NCI-H345 treated with DMSO at 0.1 percent for 48 hours (cell line): ENCODE data around the gene POR.

Source experiments
- DNase-seq: peaks from one replicate; lab custom pipeline; 2025; ENCODE audit not compliant: unreplicated experiment; lab: John Stamatoyannopoulos, UW

POR gene

DNA sequence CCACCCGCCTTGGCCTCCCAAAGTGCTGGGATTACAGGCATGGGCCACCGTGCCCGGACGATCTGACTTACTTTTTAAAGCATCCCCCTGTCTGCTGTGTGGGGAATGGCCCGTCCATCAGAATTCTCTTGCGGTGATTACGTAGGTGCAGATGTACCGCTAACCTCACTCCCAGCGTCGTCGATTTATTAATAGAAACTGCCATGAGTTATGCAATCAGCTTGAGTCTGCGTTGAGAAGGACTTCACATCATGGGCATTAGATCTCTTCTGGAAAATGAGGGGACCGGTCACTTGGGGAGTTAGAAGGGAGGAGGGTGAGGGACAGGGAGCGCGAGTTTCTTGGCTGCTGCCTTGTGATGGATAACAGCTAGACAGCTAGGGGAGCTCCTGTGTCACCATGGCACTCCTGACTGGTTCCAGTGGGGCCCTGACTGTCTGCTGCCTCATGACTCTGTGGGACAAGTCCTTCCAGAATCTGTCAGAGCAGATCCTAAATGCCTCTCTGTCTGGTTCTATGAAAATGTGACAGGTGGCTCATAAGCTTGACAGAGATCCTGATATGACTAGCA lies 35.2 kb downstream of the POR start:
- no peak for DNase-seq

DNA sequence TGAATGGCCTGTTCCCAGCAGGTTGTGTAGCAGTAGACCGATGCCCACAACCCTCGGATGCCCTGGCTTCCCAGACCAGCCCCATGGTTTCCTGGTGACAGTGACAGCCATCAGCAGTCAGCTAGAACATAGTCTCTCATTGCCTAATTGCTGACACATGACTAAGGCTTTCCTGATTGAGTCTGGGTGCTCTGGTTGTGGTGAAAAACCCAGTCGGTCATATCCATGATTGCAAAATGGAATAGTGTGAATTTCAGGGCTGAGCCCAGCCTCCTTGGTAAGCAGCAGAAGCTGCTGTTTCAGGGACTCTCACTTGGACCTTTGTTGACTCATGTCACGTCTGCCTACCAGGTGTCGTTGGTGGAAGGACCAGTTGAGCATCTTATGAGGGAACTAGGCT lies 36.6 kb downstream of the POR start:
- DNase-seq, result no peak

DNA sequence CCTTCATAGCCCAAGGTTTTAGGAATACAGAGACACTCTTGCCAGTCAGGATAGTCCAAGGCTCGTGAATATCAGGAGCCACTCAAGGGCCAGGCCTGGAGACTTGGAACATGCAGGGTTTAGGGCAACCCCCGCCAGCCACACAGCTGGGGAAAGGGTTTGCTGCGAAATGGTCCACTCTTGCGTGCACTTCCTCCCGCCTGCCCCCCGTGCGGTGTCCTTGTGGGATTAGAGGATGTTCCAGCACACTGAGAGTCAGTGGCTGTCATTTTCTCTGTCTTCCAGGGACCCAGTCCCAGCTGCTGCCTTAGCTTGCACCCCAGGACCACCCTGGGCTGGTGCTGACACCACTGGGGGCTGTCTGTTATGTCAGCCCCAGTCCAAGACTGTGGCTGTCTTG lies 38.5 kb downstream of the POR start:
- no peak for DNase-seq

DNA sequence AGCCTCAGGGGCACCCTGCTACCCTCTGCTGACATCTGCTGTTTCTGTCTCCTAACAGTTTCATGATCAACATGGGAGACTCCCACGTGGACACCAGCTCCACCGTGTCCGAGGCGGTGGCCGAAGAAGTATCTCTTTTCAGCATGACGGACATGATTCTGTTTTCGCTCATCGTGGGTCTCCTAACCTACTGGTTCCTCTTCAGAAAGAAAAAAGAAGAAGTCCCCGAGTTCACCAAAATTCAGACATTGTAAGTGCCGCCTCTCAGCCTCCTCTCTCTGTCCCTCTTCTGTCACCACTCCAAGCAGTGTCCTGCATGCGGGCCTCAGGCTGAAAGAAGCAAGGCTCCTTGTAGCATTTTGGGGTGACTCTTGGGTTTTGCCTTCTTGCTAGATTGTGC lies 39.0 kb downstream of the POR start:
- no peak for DNase-seq

DNA sequence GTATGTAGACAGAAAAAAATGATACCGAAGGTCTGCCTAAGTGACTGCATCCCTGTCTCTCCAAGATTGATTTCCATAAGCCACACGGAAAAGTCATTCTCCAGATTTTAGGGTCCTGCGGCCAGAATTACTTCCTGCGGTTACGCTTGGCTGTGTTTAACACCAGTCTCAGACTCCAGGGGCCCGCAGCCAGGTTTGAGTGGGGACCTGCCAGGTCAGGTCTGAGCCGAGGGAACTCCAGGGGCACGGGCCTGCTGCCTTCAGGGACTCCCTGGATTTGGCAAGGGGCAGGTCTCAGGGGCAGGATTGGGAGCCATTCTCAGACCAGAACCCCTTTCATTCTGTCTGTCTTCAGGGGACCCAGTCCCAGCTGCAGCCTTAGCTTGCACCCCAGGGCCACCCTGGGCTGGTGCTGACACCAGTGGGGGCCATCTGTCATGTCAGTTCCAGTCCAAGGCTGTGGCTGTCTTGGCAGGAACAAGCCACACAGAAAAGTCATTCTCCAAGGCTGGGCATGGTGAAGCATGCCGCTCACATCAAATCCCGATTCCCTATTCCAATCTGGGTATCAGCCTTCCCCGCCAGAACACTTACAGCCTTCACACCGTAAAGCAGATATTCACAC lies 40.5 kb downstream of the POR start:
- no peak for DNase-seq

DNA sequence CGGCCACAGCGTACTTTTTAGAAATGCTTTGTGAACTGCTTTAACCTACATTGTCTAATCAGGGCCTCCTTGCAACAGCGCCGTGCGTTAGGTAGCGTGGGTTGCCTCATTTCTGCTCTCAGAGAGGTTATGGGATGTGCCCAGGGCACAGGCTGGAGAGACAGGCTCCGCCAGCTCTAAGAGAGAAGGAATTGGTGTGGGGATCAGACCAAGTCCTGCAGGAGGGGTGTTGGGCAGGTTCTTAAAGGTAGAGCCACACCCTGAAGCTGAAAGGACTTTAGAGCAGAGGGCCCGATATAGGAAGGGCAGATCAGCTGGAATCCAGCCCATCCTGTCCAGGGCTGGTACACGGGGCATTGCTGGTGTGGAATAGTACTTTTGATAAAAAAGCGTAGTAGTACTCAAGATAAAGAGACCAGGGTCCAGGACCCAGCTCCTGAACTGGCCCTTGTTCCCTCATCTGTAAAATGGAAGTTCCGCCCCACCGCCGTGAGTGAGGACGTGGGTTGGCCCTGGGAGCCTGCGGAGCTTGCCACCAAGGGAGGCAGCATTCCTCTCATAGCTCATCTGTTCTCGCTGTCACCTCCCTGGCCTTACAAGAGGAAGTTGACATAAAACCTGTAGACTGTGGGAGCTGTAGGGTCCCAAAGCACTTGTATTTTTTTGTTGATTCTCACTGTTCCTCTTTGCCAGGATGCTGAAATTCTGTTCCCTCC lies 42.2 kb downstream of the POR start:
- DNase-seq, result no peak

DNA sequence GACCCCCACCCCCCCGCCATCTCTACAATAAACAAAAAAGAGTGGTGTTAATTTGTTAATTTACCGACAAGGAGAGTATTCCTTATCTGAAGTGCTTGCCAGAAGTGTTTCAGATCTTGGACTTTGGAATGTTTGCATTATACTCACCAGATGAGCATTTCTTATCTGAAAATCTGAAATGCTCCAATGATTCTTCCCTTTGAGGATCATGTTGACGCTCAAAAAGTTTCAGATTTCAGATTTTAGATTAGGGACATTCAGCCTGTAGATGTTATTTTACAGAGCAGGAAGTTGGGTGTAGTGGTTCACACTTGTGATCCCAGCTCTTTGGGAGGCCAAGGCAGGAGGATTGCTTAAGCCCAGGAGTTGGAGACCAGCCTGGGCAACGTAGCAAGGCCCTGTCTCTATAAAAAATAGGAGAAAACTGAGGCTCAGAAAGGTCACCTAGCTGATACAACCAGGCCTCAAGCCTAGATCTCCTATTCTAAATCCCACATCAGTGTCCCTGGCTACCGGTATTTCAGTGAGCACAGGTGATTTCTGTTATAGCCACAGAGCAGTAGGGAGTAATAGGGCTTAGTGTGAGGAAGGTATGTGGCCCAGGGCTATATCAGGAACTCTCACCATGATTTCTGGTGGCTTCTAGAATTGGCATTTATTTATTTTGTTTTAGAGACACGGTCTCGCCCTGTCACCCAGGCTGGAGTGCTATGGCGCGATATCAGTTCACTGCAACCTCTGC lies 44.0 kb downstream of the POR start:
- DNase-seq, result no peak

DNA sequence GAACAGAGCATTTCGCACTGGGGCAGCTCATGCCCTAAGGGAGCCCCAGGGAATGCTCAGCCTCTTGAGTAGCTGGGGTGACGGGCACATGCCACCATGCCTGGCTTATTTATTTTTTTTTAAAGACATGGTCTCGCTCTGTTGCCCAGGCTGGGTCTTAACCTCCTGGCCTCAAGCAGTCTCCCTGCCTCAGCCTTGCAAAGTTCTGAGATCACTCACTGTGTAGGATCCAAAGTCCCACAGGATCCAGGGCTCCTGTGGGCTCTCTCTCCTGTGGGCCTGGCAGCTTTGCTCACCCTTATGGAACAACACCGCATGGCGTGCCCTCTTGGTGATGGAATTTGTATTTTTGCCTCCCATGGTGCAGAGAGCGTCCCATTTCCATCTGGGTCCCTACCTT lies 45.4 kb downstream of the POR start:
- DNase-seq, result no peak

DNA sequence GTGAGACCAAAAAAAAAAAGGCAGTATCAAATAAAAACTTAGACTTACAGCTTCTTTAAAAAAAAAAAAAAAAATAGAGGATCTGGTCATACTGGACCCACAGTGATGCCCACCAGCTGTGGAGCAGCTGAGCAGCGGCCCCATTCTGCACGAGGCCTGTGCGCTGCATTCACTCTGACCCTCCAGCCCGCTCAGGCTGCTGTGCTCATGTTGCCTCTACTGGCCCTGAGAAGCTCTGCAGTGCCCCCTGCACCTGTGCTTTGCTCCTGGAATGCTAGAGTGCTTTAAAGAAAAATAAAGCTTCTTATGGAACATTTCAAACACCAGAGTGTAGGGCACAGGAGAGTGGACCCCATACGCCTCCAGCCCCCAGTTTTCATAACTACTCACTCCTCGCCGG lies 46.3 kb downstream of the POR start:
- no peak for DNase-seq

DNA sequence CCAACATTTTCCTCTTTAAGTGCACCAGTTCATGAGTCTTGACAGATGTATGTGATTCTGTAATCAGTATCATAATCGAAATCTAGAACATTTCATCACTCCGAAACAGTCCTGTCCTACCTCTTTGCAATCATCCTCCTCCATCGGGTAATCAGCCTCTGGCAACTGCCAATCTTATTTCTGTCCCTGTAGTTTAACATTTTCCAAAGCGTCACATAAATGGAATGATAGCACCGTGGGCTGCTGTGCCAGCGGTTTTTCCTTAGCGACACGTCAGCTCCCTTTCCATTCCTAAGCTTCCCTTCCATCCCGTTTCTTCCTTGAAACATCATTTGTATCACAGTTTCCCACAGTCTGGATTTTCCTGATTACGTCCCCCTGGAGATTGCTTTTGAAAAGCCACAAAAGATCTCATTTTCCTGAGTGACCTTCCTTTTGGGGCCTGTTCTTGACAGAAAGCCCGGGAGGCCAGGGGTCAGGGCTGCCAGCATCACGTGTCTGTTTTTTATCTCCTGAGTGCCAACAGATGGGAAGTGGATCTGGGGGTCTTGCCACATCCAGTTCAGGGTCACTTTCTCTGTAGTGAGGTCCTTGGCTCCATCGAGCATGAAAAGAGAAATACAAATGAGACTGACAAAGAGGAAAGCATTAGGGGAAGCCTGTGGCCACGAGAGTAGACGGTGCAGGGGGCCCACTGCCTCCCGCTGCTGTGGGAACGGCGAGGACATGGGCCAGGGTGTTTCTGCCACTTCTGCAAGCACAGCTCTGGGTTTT lies 47.8 kb downstream of the POR start:
- DNase-seq, result no peak

DNA sequence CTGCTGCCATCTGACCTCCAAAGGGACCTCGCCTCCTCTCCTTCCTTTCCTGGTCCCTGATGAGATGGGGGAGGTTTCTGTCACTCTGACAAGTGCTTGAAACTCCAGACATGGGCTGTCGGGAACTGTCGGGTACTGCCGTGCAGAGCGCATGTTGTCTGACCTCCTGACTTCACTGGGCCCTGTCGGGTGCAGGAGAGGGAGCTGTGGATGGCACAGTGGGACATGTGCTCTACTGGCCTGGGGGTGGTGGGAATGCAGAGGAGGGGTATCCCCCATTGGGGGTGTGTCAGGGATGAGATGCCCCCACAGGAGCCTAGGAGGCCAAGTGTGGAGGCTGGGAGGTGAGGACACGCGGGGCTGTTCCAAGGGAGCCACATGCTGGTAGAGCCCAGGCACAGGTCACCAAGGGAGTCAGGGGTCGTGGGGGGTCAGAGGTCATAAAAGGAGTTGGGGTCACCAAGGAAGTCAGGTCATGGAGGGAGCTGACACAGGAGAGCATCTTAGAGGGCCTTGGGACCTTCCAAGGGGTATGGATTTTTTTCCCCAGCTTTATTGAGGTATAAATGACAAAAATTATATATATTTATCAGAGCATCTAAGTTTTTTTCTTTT lies 48.5 kb downstream of the POR start:
- DNase-seq, result no peak

DNA sequence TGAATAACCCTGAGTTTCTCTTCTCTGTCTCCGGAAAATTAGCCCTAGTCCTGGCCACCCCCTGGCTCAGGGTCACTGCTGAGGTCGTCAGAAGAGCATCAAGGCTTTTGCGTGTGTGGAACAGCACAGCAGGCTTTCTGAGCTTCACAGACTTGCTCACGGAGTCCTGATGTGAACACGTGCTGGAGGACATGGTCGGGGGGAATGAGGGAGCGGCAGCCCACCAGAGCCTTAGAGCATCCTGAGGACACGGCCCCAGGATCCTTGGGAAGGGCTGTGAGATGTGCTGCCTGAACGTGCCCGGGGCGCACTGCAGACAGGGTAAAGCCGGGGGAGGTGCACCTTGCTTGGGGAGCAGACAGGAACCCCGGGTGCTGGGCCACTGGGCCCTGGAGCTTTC lies 50.7 kb downstream of the POR start:
- DNase-seq, result no peak

DNA sequence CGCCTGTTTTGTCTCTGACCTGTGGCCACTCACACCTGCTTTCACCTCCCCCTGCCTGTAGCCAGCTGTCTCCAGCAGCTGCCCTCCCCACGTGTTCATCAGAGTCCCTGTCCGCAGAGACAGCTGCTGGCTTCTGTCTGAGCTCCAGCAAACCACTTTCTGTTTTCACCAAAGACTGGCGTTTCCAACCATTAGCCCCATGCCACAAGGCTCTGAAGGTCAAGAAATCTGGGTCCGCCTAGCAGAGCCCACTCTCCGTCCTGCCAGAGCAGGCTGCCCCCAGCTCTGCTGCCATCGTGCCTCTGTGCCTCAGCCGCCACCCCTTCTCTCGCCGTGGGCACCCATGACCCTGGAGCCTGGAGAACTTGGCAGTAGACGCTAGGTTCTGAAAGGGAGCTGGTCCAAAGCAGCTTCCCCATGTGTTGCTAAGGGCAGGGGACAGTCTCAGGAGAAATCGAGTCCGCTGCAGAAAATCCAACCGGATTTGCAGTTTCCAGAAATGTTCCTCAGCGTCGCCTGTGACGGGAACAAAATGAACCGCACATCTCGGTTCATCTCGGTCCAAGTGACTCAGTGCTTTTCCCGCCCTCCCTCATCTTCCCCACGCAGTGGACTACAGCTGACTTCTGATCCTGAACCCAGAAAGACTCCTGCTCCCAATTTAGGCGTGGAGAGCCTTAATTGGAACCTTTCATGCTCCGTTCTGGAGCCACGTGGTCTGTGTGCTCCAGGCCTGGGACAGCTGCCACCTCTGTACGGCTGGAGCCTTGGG lies 51.4 kb downstream of the POR start:
- DNase-seq, result peak; percentile 21

DNA sequence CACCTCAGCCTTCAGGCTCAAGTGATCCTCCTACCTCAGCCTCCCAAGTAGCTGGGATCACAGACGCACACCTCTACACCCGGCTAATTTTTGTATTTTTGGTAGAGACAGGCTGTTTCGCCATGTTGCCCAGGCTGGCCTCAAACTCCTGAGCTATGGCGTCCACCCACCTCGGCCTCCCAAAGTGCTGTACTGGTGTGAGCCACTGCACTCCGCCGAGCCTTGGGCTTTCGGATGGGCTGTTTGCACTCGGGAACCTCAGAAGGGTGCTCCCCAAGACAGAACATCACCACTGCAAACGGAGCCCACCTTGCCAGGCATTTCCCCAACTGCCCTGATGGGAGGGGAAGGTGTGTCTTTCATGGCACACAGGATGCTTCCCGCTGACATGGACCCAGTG lies 52.1 kb downstream of the POR start:
- no peak for DNase-seq

DNA sequence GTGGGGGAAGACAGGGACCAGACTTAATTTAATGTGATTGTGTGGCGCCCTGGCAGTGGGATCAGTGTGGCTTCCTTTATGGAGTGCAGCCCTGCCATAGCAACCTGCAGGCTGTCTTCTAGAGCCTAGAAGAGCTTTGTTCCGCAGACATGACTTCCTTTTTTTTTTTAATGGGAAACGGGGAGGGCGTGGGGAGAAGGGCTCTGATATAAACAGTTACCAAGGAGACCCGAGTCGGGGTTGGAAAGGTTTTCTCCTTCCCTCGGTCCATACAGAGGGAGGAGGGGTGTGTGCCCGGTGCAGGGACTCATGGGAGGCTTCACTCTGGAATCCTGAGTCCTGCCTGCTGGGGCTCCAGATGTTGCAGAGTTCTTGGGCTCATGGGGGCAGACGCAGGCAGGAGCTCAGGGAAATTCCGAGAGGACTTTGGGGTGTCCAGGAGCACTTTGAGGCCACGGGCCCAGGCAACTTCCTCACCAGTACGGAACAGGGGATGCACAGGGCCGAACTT lies 52.6 kb downstream of the POR start:
- no peak for DNase-seq

DNA sequence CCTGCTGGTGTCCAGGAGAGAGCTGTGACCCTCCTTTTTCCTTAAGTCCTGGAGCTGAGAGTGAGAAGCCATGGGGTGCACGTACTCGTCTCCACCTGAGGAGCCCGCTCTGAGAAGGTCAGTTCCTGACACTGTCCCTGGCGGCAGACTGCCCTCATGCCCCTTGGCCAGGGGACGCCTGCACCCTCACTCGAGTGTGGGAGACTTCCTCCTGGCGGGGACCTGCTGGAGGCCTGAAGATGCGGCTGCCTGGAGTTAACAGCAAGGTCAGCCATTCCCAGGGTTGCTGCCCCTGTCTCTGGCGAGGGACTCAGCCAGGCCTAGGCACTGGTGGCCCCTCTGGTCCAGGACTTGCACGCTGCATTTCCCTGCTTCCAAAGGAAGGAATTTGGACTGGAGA lies 53.1 kb downstream of the POR start:
- DNase-seq, result no peak

DNA sequence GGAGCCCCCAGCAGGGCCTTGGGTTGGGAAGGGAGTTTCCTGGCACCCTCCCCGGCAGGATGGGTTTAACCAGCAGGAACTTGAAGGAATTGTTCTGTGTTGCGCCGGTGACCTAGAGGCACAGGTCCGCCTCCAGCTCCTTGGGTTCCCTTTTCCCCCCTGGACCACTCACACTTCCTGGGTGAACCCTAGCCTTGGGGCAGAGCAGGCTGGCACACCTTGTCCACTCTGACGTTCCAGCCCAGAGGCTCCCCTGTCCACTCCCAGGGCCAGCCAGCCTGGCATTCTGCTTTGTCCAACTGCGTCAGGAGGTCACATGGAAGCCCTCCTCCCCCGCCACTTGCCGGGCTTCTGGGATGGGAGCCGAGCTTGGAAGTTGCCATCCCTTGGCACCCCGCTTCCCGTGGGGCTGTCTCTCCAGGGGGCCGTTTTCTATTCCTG lies 53.6 kb downstream of the POR start:
- DNase-seq, result no peak

DNA sequence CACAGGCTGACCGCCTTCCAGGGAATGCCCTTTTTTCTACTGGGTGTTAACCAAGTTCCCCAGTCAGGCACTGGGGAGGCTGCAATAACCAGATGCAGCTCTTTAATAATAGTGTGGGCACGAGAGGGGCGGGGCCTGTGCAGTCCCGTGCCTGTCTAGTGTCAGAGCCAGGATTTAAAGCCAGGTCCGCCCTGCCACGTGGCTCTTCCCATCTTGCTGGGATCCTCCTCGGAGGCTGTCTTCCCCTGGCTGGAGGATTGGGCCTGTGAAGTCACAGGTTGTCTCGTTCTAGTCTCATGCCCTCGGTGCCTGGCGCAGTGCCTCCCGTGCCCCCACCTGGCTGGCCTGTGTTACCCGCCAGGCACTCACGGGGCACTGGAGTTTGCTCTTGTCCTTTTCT lies 54.2 kb downstream of the POR start:
- DNase-seq, result no peak

DNA sequence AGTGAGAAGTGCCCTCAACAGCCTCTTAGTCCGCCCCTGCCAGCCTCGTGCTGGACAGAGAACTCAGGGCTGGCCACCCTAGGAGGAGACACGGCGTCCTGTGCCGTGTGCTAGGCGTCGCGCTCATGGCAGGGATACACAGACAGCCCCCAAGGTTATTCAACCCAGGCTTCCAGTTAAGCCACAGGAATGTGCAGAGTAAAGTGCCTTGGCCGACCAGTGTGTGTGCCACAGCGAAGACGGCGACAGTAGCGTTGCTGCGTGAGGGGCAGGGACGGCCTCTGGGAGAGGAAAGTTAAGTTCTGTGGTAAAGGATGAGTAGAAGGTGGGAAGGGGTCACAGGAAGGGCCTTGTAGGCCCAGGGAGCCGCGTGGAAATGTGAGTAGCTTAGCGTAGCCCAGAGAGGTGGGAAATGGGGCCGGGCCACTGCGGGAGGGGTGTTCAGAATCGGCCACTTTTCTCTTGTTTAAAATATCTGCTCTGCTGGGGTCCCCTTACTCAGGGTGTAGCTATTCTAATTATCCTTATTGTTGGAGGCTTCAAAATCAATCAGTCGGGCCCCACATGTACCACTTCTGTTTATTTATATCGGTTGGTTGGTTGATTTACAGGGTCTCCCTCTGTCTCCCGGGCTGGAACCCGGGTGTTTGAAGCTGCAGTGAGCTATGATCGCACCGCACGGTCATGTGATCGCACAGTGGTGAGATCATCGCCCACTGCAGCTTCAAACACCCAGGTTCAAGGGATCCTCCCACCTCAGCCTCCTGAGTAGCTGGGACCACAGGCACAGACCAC lies 54.9 kb downstream of the POR start:
- no peak for DNase-seq
